SJSA1 (cell line): ENCODE measurements around the gene EFNA3. TPM values are rescaled to one million over a fixed set of nuclear protein-coding genes. Genes with fewer than 3 reads are reported as not detected.

Experiments
- DNase-seq, 2 experiments: peaks; one replicate each; pipeline ENCODE4 v3.0.0-alpha.2; 2015 to 2020; ENCODE audit warnings: low spot score in 2 of 2, low read depth in 1 of 2
- H3K27ac ChIP-seq: fragments of 250-450 bp; sonication (Bioruptor Pico); 2 replicates; pipeline ENCODE4 v1.5.1; 2020; ENCODE audit warnings: mild to moderate bottlenecking, moderate library complexity
- H3K27me3 ChIP-seq: fragments of 250-450 bp; sonication (Bioruptor Pico); replicated peaks from 2 replicates; pipeline ENCODE4 v1.5.1; 2020; ENCODE audit warnings: mild to moderate bottlenecking, moderate library complexity
- H3K36me3 ChIP-seq: fragments of 250-450 bp; sonication (Bioruptor Pico); 2 replicates; pipeline ENCODE4 v1.5.1; 2020; ENCODE audit warnings: mild to moderate bottlenecking
- H3K4me1 ChIP-seq: fragments of 250-450 bp; sonication (Bioruptor Pico); replicated peaks from 2 replicates; pipeline ENCODE4 v1.6.1; 2021; ENCODE audit warnings: mild to moderate bottlenecking
- H3K4me3 ChIP-seq: fragments of 250-450 bp; sonication (Bioruptor Pico); 2 replicates; pipeline ENCODE4 v1.5.1; 2020; ENCODE audit warnings: mild to moderate bottlenecking
- H3K9me3 ChIP-seq: fragments of 250-450 bp; sonication (Bioruptor Pico); replicated peaks from 2 replicates; pipeline ENCODE4 v1.5.1; 2020; ENCODE audit warnings: mild to moderate bottlenecking
- total RNA-seq: library from RNA; depleted of rRNA; stranded (reverse); fragments of >200 nt; shearing (Covaris generic); gene quantifications from 2 replicates; pipeline ENCODE4 v1.2.3, GENCODE V29; 2014

The EFNA3 gene
- total RNA-seq, 1 experiment from 2014 or later: 0.21 TPM

DNA sequence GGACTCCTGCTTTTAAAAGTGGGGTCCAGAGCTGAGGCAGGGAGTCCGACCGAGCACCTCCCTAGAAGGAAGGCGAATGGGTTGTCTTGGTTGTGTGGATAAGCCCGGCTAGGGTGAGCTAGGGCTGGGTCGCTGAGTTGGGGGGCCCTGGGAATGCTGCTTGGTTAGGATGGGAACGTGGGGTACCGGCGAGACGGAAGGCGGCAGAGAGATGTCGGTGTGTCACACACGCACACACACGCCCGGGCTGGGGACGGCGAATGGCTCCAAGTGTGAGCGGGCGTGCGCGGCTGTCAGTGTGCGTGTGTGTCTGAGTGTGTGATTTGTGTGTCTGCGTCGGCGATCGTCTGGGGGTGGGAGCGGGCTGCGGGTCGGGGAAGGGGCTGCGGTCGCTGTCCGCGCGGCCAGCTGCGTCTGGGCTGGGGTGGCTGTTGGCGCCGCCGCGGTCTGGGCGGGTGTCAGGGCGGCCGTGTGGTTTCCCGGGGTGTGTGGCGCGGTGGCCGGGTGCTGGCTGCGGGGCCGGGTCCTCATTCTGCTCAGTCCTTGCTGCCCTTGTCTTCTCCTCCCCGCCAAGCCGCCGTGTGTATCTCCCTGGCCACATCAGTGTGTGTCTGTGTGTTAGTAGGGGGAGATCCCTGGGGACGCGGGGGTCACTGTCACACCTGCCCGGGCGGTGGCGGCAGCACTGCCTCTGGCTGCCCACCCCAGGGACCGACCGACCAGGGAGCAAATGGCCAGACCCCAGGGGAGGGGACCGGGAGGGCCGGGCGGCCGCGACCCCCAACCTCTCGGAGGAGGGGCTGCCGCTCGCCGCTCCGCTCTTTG is 1.1 kb downstream of the EFNA3 start:
- DNase-seq: no peak
- H3K9me3 ChIP-seq: no peaks in the 10 kb centered on the region
- peaks cover 42% of the 10 kb centered on the region for H3K4me1 ChIP-seq
- no peak overlapping the region for H3K27ac ChIP-seq
- H3K27me3 ChIP-seq: peaks cover 68% of the 10 kb centered on the region
- H3K4me3 ChIP-seq: no peak overlapping the region
- H3K36me3 ChIP-seq: no peaks in the 10 kb centered on the region

DNA sequence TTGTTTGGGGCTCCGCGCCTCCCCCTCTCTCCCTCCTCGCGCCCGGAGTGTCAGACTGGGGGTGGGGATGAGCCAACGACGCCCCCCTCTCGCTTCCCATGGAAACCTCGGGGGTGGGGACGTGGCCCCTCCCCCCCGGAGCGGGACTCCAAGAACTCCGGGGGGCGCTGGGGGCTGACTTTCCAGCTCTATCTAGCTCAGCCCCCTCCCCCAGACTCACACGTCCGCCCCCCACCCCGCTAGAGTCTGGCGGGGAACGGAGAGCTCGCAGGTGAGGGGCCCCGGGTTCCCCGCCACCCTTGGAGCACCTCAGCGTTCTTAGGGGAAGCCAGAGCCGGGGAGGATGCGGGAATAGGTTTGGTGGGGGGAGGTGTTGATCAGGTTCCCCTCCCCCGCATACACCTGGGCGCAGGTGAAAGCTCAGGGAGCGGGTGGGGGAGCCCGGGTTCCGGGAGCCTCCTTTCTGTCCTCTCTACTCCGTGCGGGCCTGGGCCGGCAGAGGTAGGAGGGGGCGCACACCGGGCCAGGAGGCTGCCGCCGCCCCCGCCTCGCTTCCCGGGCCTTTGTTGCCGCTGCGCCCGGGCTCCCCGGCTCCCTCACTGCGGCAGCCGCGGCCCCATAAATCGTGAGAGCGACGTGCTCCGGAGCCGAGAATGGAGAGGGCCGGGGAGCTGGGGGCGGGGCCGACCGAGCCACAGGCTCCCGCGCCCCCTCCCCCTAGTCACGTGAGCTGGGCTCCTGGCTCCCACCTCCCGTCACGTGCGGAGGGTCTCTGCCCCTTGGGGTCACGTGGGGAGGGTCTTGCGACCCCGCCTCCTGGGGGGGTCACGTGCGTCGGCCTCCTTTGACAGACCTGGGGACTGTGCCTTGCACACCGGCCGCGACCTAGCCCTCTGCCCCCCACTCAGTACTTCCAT is 1.9 kb downstream of the EFNA3 start:
- peaks cover 63% of the 10 kb centered on the region for H3K27me3 ChIP-seq
- H3K4me3 ChIP-seq: no peak overlapping the region
- DNase-seq: no peak
- H3K27ac ChIP-seq: no peak overlapping the region
- peaks cover 45% of the 10 kb centered on the region for H3K4me1 ChIP-seq
- H3K36me3 ChIP-seq: no peaks in the 10 kb centered on the region
- no peaks in the 10 kb centered on the region for H3K9me3 ChIP-seq

DNA sequence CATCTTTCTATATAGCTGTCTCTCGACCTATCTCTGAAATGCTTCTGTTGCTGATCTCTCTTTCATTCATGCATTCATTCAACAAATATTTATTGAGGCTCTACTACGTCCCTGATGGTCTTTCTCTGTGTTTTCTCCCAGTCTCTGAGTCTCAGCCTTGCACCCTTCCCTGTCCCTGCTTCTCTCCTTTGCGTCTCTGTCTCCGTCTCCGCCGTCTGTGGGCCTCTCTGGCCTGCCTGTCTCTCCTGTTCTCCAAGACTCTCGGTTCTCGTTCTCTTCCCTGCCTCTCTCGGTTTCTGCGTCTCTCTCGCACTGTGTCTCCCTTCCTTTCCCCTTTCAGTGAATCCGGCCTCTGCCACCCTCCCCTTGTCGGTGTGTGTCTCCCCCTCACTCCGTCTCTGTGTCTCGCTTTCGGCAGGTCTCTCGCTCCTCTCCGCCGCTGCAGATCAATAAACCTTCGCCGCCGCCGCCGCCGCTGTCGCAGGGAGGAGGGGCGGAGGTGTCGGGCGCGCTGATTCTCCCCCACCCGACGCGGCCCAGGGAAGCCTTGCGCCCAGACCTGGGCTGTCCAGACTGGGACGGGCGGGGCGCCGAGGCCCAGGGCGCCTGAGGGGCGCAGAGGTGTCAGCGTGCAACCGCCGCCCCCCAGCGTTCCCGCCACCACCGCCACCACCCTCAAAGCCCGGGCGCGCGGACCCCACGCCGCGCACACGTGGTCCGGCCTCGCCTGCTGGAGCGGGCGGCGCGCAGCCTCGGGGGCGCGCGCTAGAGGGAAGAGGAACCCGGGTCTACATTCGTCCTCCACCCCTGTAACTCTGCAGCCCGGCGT is 3.0 kb downstream of the EFNA3 start:
- peaks cover 56% of the 10 kb centered on the region for H3K4me1 ChIP-seq
- no peak for DNase-seq
- H3K27ac ChIP-seq: no peak overlapping the region
- peaks cover 63% of the 10 kb centered on the region for H3K27me3 ChIP-seq
- no peaks in the 10 kb centered on the region for H3K9me3 ChIP-seq
- H3K4me3 ChIP-seq: no peak overlapping the region
- no peaks in the 10 kb centered on the region for H3K36me3 ChIP-seq

DNA sequence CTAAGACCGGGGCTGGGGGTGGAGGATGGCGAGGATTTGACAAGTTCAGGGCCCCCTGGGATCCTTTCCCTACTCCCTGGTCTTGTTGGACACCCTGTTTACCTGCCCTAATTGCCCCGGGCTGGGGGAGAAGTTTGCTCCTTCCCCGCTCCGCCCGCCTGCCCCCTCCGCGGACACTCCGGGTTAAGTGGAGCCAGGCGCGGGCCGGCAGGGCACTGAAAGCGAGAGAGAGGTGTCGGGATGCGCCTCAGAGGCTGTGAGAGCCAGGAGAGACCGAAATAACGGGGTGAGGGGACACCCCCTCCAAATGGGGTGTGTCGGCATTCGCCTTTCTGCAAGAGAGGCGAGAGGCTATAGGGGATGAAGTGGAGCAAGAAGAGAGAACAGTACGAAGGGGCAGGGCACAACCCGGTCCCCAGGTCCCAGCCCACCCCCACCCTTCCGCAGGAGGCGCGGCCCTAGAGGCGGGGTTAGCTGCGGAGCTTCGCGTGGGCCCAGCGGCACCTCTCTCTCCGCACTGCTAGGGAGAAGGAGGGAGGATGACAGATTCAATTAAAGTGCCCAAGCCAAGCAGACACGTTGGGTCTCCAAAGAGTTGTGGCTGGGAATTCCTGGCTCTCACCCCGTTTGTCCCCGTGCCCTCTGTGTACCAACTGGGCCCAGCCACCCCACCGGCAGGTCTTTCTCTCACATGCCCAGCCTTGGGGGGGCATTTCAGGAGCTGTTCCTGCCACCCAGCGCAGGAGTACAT is 3.8 kb downstream of the EFNA3 start:
- no peak overlapping the region for H3K4me3 ChIP-seq
- H3K27ac ChIP-seq: no peak overlapping the region
- no peaks in the 10 kb centered on the region for H3K36me3 ChIP-seq
- no peaks in the 10 kb centered on the region for H3K9me3 ChIP-seq
- peaks cover 61% of the 10 kb centered on the region for H3K27me3 ChIP-seq
- DNase-seq: no peak
- H3K4me1 ChIP-seq: peaks cover 64% of the 10 kb centered on the region

DNA sequence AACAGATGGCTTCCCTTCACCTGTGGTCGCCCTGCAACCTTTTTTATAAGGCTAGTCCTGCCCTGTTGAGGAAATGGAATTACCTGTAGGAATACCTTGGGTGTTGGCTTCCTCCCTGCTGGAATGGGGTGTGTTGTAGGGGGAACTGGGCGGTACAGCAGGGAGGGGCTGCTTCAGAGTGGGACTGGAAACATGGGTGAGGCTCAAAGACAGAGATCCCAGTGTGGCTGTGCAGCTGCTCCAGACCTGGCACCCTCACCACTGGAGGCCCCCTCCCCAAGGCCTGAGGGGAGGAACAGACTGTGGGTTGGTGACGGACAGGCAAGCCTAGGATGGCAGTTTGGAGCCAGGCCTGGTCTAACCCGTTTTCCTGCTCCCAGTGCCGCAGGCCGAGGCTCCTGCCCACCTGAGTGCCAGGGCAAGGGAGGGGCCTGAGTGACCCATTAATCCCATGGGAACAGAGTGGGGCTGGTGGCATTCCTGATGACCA is 4.5 kb downstream of the EFNA3 start:
- no peaks in the 10 kb centered on the region for H3K9me3 ChIP-seq
- H3K27me3 ChIP-seq: peaks cover 60% of the 10 kb centered on the region
- no peak overlapping the region for H3K4me3 ChIP-seq
- H3K27ac ChIP-seq: no peak overlapping the region
- no peak for DNase-seq
- peaks cover 66% of the 10 kb centered on the region for H3K4me1 ChIP-seq
- H3K36me3 ChIP-seq: no peaks in the 10 kb centered on the region

DNA sequence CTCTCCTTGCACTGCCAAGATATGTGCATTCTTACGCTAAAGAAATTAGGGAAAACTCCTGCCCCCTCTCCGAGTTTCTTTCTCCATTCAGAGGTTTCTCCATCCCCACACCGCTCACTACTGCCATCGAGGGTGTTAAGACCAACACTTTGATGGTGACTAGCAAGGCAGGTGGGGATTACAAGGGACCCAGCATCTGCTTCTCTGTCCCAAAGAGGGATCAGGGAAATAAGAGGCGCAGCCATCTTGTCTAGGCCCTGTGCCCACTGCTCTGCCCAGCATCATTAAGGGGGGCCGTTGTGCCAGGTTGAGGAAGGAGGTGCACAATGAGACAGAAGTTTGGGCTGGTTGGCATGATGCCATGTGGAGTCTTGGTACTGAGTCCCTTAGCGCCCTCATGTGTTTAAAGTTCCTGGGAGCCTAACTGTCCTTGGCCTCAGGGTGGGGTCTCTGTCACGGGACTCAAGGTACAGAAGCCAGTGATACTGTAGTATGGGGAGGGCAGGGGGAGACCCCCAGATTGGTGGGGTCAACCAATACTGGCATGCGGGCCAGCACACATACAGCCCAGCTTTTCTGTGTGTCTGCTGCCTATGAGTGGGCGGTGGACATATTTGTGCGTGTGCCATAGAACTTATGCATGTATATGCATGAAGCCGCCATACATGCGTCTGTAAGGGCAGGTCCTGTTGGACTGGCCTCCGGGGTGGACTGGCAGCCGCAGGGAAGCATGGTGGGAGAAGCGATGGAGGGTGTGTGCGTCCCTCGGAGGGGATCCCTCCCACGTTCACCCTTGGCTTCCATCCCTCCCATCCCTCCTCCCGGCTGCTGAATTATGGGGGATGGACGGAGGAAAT is 5.5 kb downstream of the EFNA3 start:
- Histone ChIP-seq H3K4me1 (peaks cover 58% of the 10 kb centered on the region), H3K27ac (no peak overlapping the region), H3K4me3 (peak overlapping the region; percentile 46), H3K36me3 (no peaks in the 10 kb centered on the region), H3K9me3 (no peaks in the 10 kb centered on the region), H3K27me3 (peaks cover 50% of the 10 kb centered on the region)
- DNase-seq: no peak

DNA sequence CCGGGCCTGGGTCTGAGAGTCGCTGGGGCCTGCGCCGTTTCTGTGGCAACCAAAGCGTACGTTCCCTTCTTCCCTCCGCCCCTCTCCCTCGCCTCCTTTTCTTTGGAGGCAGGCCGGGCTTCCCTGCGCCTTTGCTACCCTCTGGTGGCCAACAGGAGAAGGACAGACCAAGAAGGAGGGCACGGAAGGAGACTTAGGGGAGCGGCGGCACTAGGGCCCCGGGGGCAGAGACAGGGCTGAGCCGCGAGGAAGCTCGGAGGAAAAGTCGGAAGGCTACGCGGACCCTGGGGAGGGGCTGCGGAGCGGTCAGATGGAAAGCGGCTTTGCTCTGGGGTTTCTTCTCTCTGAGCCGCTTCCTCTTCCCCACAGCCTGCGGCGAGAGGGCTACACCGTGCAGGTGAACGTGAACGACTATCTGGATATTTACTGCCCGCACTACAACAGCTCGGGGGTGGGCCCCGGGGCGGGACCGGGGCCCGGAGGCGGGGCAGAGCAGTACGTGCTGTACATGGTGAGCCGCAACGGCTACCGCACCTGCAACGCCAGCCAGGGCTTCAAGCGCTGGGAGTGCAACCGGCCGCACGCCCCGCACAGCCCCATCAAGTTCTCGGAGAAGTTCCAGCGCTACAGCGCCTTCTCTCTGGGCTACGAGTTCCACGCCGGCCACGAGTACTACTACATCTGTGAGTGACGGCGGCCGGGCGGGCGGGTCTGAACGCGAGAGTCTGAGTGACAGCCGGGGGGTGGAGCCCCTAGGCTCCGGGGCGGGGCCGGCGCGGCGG is 6.3 kb downstream of the EFNA3 start:
- H3K4me1 ChIP-seq: peaks cover 50% of the 10 kb centered on the region
- H3K27ac ChIP-seq: no peak overlapping the region
- H3K36me3 ChIP-seq: no peaks in the 10 kb centered on the region
- peaks cover 41% of the 10 kb centered on the region for H3K27me3 ChIP-seq
- peak overlapping the region; percentile 46 for H3K4me3 ChIP-seq
- H3K9me3 ChIP-seq: no peaks in the 10 kb centered on the region
- peak; percentile 94 to 98 for DNase-seq

DNA sequence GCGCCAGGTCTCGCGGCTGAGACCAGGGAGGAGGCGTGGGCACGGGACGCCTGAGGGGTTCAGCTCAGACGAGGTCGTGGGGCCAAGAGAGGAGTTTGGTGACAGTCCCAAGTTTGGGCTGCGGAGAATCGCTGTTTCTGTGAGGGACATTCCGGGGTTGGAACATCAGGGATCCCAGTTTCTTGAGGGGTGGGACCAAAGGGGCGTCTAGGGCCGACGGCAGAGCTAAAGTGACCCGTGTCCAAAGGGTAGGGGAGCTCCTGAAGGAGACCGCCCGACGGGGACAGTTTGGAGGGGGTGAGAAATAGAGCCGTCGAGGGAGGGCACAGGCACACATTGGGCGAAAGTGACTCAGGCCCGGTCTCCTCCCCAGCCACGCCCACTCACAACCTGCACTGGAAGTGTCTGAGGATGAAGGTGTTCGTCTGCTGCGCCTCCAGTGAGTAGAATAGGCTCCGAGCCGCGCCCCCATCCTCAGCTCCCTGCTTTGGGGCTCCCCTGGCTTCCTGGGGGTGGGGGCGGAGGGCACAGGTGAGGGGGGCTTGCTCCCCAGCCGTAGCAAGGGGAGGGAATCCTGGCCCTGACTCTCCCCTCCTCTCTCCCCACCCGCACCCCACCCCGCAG is 7.0 kb downstream of the EFNA3 start:
- Histone ChIP-seq H3K27me3 (peaks cover 34% of the 10 kb centered on the region), H3K27ac (no peak overlapping the region), H3K36me3 (no peaks in the 10 kb centered on the region), H3K9me3 (no peaks in the 10 kb centered on the region), H3K4me3 (peak overlapping the region; percentile 46), H3K4me1 (peaks cover 45% of the 10 kb centered on the region)
- no peak for DNase-seq

DNA sequence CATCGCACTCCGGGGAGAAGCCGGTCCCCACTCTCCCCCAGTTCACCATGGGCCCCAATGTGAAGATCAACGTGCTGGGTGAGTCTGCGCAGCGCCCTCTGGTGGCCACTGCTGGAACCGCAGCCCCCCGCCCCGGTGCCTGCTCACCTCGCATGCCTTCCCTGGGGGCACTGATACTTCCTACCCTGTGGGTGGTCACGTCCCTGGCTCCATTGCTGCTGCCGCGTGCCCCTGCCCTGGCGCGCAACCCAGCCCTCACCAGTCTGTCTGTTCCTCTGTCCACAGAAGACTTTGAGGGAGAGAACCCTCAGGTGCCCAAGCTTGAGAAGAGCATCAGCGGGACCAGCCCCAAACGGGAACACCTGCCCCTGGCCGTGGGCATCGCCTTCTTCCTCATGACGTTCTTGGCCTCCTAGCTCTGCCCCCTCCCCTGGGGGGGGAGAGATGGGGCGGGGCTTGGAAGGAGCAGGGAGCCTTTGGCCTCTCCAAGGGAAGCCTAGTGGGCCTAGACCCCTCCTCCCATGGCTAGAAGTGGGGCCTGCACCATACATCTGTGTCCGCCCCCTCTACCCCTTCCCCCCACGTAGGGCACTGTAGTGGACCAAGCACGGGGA is 7.6 kb downstream of the EFNA3 start:
- no peak overlapping the region for H3K4me3 ChIP-seq
- no peaks in the 10 kb centered on the region for H3K9me3 ChIP-seq
- peaks cover 28% of the 10 kb centered on the region for H3K27me3 ChIP-seq
- no peak overlapping the region for H3K27ac ChIP-seq
- no peaks in the 10 kb centered on the region for H3K36me3 ChIP-seq
- peaks cover 40% of the 10 kb centered on the region for H3K4me1 ChIP-seq
- DNase-seq: peak; percentile 57 to 73

DNA sequence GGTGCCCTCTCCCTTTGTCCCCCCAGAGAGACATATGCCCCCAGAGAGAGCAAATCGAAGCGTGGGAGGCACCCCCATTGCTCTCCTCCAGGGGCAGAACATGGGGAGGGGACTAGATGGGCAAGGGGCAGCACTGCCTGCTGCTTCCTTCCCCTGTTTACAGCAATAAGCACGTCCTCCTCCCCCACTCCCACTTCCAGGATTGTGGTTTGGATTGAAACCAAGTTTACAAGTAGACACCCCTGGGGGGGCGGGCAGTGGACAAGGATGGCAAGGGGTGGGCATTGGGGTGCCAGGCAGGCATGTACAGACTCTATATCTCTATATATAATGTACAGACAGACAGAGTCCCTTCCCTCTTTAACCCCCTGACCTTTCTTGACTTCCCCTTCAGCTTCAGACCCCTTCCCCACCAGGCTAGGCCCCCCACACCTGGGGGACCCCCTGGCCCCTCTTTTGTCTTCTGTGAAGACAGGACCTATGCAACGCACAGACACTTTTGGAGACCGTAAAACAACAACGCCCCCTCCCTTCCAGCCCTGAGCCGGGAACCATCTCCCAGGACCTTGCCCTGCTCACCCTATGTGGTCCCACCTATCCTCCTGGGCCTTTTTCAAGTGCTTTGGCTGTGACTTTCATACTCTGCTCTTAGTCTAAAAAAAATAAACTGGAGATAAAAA is 8.4 kb downstream of the EFNA3 start:
- H3K4me3 ChIP-seq: no peak overlapping the region
- no peak for DNase-seq
- no peaks in the 10 kb centered on the region for H3K36me3 ChIP-seq
- no peaks in the 10 kb centered on the region for H3K9me3 ChIP-seq
- peaks cover 38% of the 10 kb centered on the region for H3K4me1 ChIP-seq
- peaks cover 21% of the 10 kb centered on the region for H3K27me3 ChIP-seq
- no peak overlapping the region for H3K27ac ChIP-seq
